Loucy (cell line): ENCODE data around the gene ZIC1.

ENCODE experiments used
- H2AFZ ChIP-seq: fragments of 200-600 bp; sonication (generic); 2 replicates; pipeline ENCODE4 v1.6.0; 2016; ENCODE audit warnings: antibody characterized with exemption, mild to moderate bottlenecking, low read length, moderate library complexity
- H3F3A ChIP-seq: fragments of 200-600 bp; 2 replicates; pipeline ENCODE4 v1.6.0; 2016; ENCODE audit warnings: antibody characterized with exemption, low read depth, mild to moderate bottlenecking
- H3K27me3 ChIP-seq: fragments of 200-600 bp; sonication (generic); 2 replicates; pipeline ENCODE4 v1.6.1; 2014; ENCODE audit warnings: low read length, mild to moderate bottlenecking; ENCODE audit not compliant: insufficient read depth, poor library complexity, severe bottlenecking
- H3K36me3 ChIP-seq: fragments of 200-600 bp; sonication (generic); 2 replicates; pipeline ENCODE4 v1.6.1; 2016; ENCODE audit warnings: low read length; ENCODE audit not compliant: insufficient read depth
- H3K4me1 ChIP-seq: fragments of 200-600 bp; sonication (generic); 2 replicates; pipeline ENCODE4 v1.5.1; 2014; ENCODE audit warnings: low read length, mild to moderate bottlenecking; ENCODE audit not compliant: insufficient read depth, poor library complexity, severe bottlenecking
- H3K4me2 ChIP-seq: fragments of 200-600 bp; sonication (generic); 2 replicates; pipeline ENCODE4 v1.6.0; 2014; ENCODE audit warnings: antibody characterized with exemption, low read length, low read depth, mild to moderate bottlenecking; ENCODE audit not compliant: poor library complexity, severe bottlenecking
- H3K4me3 ChIP-seq: fragments of 200-600 bp; sonication (generic); 2 replicates; pipeline ENCODE4 v1.5.1; 2014; ENCODE audit warnings: low read length, mild to moderate bottlenecking, mixed read lengths; ENCODE audit not compliant: poor library complexity, severe bottlenecking
- H3K79me2 ChIP-seq: fragments of 200-600 bp; sonication (generic); 2 replicates; pipeline ENCODE4 v1.6.1; 2014; ENCODE audit warnings: low read length; ENCODE audit not compliant: insufficient read depth
- H3K9ac ChIP-seq: fragments of 200-600 bp; sonication (generic); 2 replicates; pipeline ENCODE4 v1.6.0; 2014; ENCODE audit warnings: mild to moderate bottlenecking, low read depth, low read length, moderate library complexity; ENCODE audit not compliant: poor library complexity, severe bottlenecking
- H3K9me2 ChIP-seq: fragments of 200-600 bp; sonication (generic); replicated peaks from 2 replicates; pipeline ENCODE4 v1.6.1; 2016; ENCODE audit warnings: low read depth, low read length, mixed read lengths
- H3K9me3 ChIP-seq: fragments of 200-600 bp; sonication (generic); 2 replicates; pipeline ENCODE4 v1.6.1; 2014; ENCODE audit warnings: mild to moderate bottlenecking, antibody characterized with exemption, low read length, low read depth; ENCODE audit not compliant: insufficient read depth
- H4K20me1 ChIP-seq: fragments of 200-600 bp; sonication (generic); 2 replicates; pipeline ENCODE4 v1.6.0; 2014; ENCODE audit warnings: antibody characterized with exemption, low read length, mild to moderate bottlenecking; ENCODE audit not compliant: insufficient read depth, poor library complexity, severe bottlenecking
- EZH2phosphoT487 ChIP-seq: fragments of 200-600 bp; IDR thresholded peaks from 2 replicates; pipeline ENCODE4 v1.6.1; 2018; ENCODE audit warnings: antibody characterized with exemption, mild to moderate bottlenecking, moderate library complexity, borderline replicate concordance
- TF ChIP-seq, protein P1 (sequence below): fragments of 200-600 bp; sonication (generic); conservative IDR thresholded peaks from 2 replicates; pipeline ENCODE4 v1.5.1; 2014; ENCODE audit warnings: mild to moderate bottlenecking, antibody characterized with exemption, low read length

ZIC1 gene

DNA sequence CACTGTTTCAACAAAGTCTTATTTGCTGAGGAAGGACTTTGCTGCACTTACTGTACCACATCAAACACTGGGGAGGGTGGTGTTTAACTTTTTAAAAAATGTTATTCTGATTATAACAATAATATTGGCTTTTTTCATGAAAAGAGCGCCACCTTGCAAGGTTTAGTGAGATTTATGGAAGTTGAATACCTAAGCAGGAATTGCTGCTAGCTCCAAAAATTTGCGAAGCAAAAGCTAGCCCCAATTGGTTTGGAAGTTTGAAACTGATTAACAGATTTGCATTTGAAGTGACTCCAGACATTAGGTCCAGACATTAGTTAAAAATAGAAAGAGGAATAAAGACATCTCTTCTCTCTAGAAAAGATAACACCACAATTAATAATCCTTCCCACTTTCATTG is 6.7 kb downstream of the ZIC1 start:
- Histone ChIP-seq H2AFZ (no peak overlapping the region), H3K79me2 (no peaks in the 10 kb centered on the region), H3K4me3 (no peak overlapping the region), H3K4me1 (no peaks in the 10 kb centered on the region), H3F3A (no peaks in the 10 kb centered on the region), H3K36me3 (no peaks in the 10 kb centered on the region), H4K20me1 (no peaks in the 10 kb centered on the region), H3K27me3 (no peaks in the 10 kb centered on the region), H3K4me2 (no peak overlapping the region), H3K9ac (no peak overlapping the region), H3K9me2 (no peaks in the 10 kb centered on the region), H3K9me3 (no peaks in the 10 kb centered on the region)
- TF ChIP-seq, protein P1, sequence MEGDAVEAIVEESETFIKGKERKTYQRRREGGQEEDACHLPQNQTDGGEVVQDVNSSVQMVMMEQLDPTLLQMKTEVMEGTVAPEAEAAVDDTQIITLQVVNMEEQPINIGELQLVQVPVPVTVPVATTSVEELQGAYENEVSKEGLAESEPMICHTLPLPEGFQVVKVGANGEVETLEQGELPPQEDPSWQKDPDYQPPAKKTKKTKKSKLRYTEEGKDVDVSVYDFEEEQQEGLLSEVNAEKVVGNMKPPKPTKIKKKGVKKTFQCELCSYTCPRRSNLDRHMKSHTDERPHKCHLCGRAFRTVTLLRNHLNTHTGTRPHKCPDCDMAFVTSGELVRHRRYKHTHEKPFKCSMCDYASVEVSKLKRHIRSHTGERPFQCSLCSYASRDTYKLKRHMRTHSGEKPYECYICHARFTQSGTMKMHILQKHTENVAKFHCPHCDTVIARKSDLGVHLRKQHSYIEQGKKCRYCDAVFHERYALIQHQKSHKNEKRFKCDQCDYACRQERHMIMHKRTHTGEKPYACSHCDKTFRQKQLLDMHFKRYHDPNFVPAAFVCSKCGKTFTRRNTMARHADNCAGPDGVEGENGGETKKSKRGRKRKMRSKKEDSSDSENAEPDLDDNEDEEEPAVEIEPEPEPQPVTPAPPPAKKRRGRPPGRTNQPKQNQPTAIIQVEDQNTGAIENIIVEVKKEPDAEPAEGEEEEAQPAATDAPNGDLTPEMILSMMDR = peak; percentile 43
- TF ChIP-seq EZH2phosphoT487 = no peak

DNA sequence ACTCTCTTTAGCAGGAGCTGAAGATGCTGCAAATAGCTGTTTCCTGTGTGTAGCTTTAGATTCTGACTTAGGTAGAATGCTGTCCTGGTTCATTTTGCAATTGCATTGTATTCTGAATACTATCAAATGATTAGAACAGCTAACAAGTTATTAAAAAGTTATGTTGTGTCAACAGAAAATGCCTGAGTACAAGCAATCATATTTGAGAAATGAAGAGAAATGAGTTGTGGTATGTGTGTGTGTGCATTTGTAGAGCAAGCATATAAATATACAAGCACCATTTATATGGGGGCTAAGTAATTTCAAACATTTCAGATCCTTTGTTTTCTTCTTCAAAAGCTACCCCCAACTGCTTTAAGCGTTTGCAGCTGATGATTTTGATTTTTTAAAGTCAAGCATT is 7.8 kb downstream of the ZIC1 start:
- Histone ChIP-seq H3K9me2 (no peaks in the 10 kb centered on the region), H3K27me3 (no peaks in the 10 kb centered on the region), H3F3A (no peaks in the 10 kb centered on the region), H3K36me3 (no peaks in the 10 kb centered on the region), H3K79me2 (no peaks in the 10 kb centered on the region), H3K4me2 (no peak overlapping the region), H4K20me1 (no peaks in the 10 kb centered on the region), H3K4me3 (no peak overlapping the region), H3K9me3 (no peaks in the 10 kb centered on the region), H2AFZ (no peak overlapping the region), H3K9ac (no peak overlapping the region), H3K4me1 (no peaks in the 10 kb centered on the region)
- TF ChIP-seq, protein P1 = no peak
- no peak for TF ChIP-seq EZH2phosphoT487

DNA sequence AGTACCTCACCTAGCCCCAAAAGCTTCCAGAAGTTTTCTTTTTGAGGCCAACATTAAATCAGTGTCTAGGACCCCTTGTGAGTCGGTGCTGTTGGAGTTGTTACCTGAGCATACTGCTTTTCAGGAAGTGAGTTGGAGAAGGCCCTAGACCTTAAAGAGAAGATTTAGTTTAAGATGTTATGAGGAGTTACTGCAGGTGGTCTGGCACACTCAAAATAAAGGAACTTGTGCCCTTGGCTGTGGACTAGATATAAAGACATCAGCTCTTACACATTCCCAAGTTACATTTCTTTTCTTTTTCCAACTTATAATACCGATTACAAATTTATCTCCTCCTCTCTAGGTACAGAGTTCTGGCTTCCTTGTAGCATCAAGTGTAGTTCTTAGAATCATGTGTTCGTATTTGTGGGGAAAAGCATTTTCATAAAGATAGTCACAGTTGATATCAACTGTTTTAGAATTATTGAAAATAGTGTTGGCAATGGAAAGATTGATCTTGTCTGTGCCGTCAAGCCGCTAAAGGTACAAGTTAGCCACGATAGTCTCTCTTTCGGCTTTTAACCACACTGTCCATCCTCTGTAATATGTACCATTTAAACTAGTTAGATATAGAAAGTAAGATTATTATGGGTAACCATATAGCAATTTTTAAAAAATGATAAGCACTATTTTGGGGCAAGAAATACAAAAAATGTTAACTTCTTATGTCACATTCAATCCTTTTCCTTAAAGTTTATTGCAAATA is 8.6 kb downstream of the ZIC1 start:
- Histone ChIP-seq H3K4me1 (no peaks in the 10 kb centered on the region), H2AFZ (no peak overlapping the region), H3K9me2 (no peaks in the 10 kb centered on the region), H4K20me1 (no peaks in the 10 kb centered on the region), H3K79me2 (no peaks in the 10 kb centered on the region), H3K9ac (no peak overlapping the region), H3F3A (no peaks in the 10 kb centered on the region), H3K36me3 (no peaks in the 10 kb centered on the region), H3K4me2 (no peak overlapping the region), H3K9me3 (no peaks in the 10 kb centered on the region), H3K27me3 (no peaks in the 10 kb centered on the region), H3K4me3 (no peak overlapping the region)
- TF ChIP-seq EZH2phosphoT487 = no peak
- TF ChIP-seq, protein P1 = no peak
